SK-N-SH (cell line): ENCODE results near the gene ZC3H15. TPM values are rescaled to one million over a fixed set of nuclear protein-coding genes. Genes with fewer than 3 reads are reported as not detected.

Experiments
- CTCF ChIA-PET: fragments of 300-600, 350-600 bp; formaldehyde crosslinking; extraction: SDS; loops from one replicate; lab custom pipeline; 2021; lab: Yijun Ruan, JAX
- POLR2A ChIA-PET: fragments of 350-600 bp; sonication (Branson Sonifier 250); formaldehyde crosslinking; extraction: SDS; loops from one replicate; lab custom pipeline; 2020; ENCODE audit warnings: antibody characterized with exemption, inconsistent platforms; lab: Yijun Ruan, JAX
- DNase-seq: peaks from one replicate; pipeline ENCODE4 v3.0.0; 2012
- H2AFZ ChIP-seq: fragments of 200-600 bp; sonication (generic); 2 replicates; pipeline ENCODE4 v1.8.1; 2016; ENCODE audit warnings: antibody characterized with exemption, mild to moderate bottlenecking, low read depth
- H3F3A ChIP-seq: fragments of 200-600 bp; sonication (generic); replicated peaks from 2 replicates; pipeline ENCODE3; 2016; ENCODE audit warnings: antibody characterized with exemption, mild to moderate bottlenecking; ENCODE audit not compliant: insufficient read depth
- H3K27ac ChIP-seq, 2 experiments: fragments of 200-500 bp in 1 of 2; fragments of 200-600 bp in 1 of 2; sonication (Bioruptor generic) in 1 of 2; sonication (generic), shearing (Covaris generic) in 1 of 2; 2 replicates each; pipeline versions ENCODE4 v1.5.1 to v1.6.1; 2014 to 2016; ENCODE audit warnings: low read depth in 2 of 2, inconsistent platforms in 1 of 2, low read length in 1 of 2, mild to moderate bottlenecking in 1 of 2, mixed read lengths in 1 of 2
- H3K27me3 ChIP-seq: fragments of 200-600 bp; sonication (generic), shearing (Covaris generic); 2 replicates; pipeline ENCODE4 v1.6.1; 2016; ENCODE audit warnings: mixed run types; ENCODE audit not compliant: insufficient read depth
- H3K36me3 ChIP-seq, 2 experiments: fragments of 200-500 bp in 1 of 2; fragments of 200-600 bp in 1 of 2; sonication (Bioruptor generic) in 1 of 2; sonication (generic) in 1 of 2; replicated peaks in 1 of 2; 2 replicates each; pipeline versions ENCODE3 to v1.5.1; 2014 to 2016; ENCODE audit warnings: low read length in 1 of 2, mild to moderate bottlenecking in 1 of 2; ENCODE audit not compliant: insufficient read depth in 2 of 2, control insufficient read depth in 1 of 2
- H3K4me1 ChIP-seq, 2 experiments: fragments of 200-500 bp in 1 of 2; fragments of 200-600 bp in 1 of 2; sonication (Bioruptor generic) in 1 of 2; sonication (generic), shearing (Covaris generic) in 1 of 2; 2 replicates each; pipeline versions ENCODE4 v1.5.1 to v1.6.1; 2014 to 2016; ENCODE audit warnings: low read depth in 1 of 2, low read length in 1 of 2, mixed run types in 1 of 2; ENCODE audit not compliant: insufficient read depth in 2 of 2, control insufficient read depth in 1 of 2
- H3K4me2 ChIP-seq: fragments of 200-600 bp; sonication (generic), shearing (Covaris generic); 2 replicates; pipeline ENCODE4 v1.6.1; 2017; ENCODE audit warnings: mixed run types
- H3K4me3 ChIP-seq, 2 experiments: fragments of 200-500 bp in 1 of 2; fragments of 200-600 bp in 1 of 2; sonication (Bioruptor generic) in 1 of 2; sonication (generic), shearing (Covaris generic) in 1 of 2; 2 replicates each; pipeline versions ENCODE4 v1.5.1 to v1.8.1; 2014 to 2016; ENCODE audit warnings: low read depth in 2 of 2, inconsistent platforms in 1 of 2, low read length in 1 of 2, mild to moderate bottlenecking in 1 of 2, mixed read lengths in 1 of 2, moderate library complexity in 1 of 2
- H3K79me2 ChIP-seq: fragments of 200-600 bp; sonication (generic); 2 replicates; pipeline ENCODE4 v1.8.1; 2017; ENCODE audit warnings: mild to moderate bottlenecking; ENCODE audit not compliant: insufficient read depth
- H3K9ac ChIP-seq: fragments of 200-600 bp; sonication (generic); 2 replicates; pipeline ENCODE4 v1.6.1; 2017; ENCODE audit warnings: mixed run types
- H3K9me2 ChIP-seq: fragments of 200-600 bp; sonication (generic); 2 replicates; pipeline ENCODE4 v1.6.1; 2017; ENCODE audit warnings: mixed run types
- H3K9me3 ChIP-seq: fragments of 200-600 bp; sonication (generic); 2 replicates; pipeline ENCODE4 v1.6.1; 2017; ENCODE audit warnings: mixed run types, mild to moderate bottlenecking, moderate library complexity
- H4K20me1 ChIP-seq: fragments of 200-600 bp; sonication (generic); 2 replicates; pipeline ENCODE4 v1.6.1; 2017; ENCODE audit warnings: mild to moderate bottlenecking, mixed run types; ENCODE audit not compliant: insufficient read depth
- EZH2phosphoT487 ChIP-seq: fragments of 200-600 bp; sonication (generic); IDR thresholded peaks from 2 replicates; pipeline ENCODE4 v1.6.1; 2017; ENCODE audit warnings: low read depth, mixed run types, mild to moderate bottlenecking, antibody characterized with exemption, moderate library complexity, borderline replicate concordance
- FOXM1 ChIP-seq: IDR thresholded peaks from 2 replicates; pipeline ENCODE4 v1.4.0; 2012; ENCODE audit warnings: low read depth, mild to moderate bottlenecking
- GABPA ChIP-seq: IDR thresholded peaks from 2 replicates; pipeline ENCODE4 v1.4.0; 2012; ENCODE audit warnings: low read depth, mild to moderate bottlenecking
- GATA2 ChIP-seq: sonication (generic); formaldehyde crosslinking; IDR thresholded peaks from 2 replicates; pipeline ENCODE4 v1.5.0; 2020; ENCODE audit warnings: mild to moderate bottlenecking, missing genetic modification reagents
- JUND ChIP-seq: IDR thresholded peaks from 2 replicates; pipeline ENCODE4 v1.4.0; 2012
- MXI1 ChIP-seq: IDR thresholded peaks from 2 replicates; pipeline ENCODE4 v1.6.1; 2012; ENCODE audit warnings: mild to moderate bottlenecking, low read depth, low read length, improper control_type of control experiment
- NRF1 ChIP-seq: IDR thresholded peaks from 2 replicates; pipeline ENCODE4 v1.6.1; 2012; ENCODE audit warnings: low read depth, mild to moderate bottlenecking, low read length
- POLR2AphosphoS5 ChIP-seq: IDR thresholded peaks from 2 replicates; pipeline ENCODE4 v1.6.1; 2012; ENCODE audit warnings: low read depth, low read length
- RFX5 ChIP-seq: IDR thresholded peaks from 2 replicates; pipeline ENCODE4 v1.6.1; 2012; ENCODE audit warnings: mild to moderate bottlenecking, improper control_type of control experiment, low read length
- TCF12 ChIP-seq: IDR thresholded peaks from 2 replicates; pipeline ENCODE4 v1.4.0; 2012
- WGBS: methylation state at CpG from one replicate; pipeline ENCODE4 v1.1.6; 2017; ENCODE audit warnings: low lambda C conversion rate; 5-methylcytosine and 5-hydroxymethylcytosine counted together
- polyA plus RNA-seq, 3 experiments: library from polyadenylated mRNA; depleted of rRNA; stranded (reverse); fragments of >200 nt; gene quantifications; 2 replicates each; pipeline ENCODE4 v1.2.3, GENCODE V29; 2012
- TF ChIP-seq, protein P1 (sequence below): IDR thresholded peaks from 2 replicates; pipeline ENCODE4 v1.4.0; 2012; ENCODE audit warnings: low read depth, borderline replicate concordance
- TF ChIP-seq, protein P2 (sequence below): fragments of 150-350 bp; IDR thresholded peaks from 2 replicates; pipeline ENCODE4 v1.6.1; 2017; ENCODE audit warnings: antibody characterized with exemption, low read length, low read depth, borderline replicate concordance
- TF ChIP-seq, protein P3 (sequence below): IDR thresholded peaks from 2 replicates; pipeline ENCODE4 v1.4.0; 2012; ENCODE audit warnings: low read depth, borderline replicate concordance
- TF ChIP-seq, protein P4 (sequence below): IDR thresholded peaks from 2 replicates; pipeline ENCODE4; 2012

The ZC3H15 gene
- polyA plus RNA-seq, 1 of the 3 experiments (the other 2 are of a cell fraction), result 26.5 TPM

GRCh38 chr2:186443851-186444250 is 42.2 kb upstream of the ZC3H15 start (continued):
- TF ChIP-seq, protein P1, sequence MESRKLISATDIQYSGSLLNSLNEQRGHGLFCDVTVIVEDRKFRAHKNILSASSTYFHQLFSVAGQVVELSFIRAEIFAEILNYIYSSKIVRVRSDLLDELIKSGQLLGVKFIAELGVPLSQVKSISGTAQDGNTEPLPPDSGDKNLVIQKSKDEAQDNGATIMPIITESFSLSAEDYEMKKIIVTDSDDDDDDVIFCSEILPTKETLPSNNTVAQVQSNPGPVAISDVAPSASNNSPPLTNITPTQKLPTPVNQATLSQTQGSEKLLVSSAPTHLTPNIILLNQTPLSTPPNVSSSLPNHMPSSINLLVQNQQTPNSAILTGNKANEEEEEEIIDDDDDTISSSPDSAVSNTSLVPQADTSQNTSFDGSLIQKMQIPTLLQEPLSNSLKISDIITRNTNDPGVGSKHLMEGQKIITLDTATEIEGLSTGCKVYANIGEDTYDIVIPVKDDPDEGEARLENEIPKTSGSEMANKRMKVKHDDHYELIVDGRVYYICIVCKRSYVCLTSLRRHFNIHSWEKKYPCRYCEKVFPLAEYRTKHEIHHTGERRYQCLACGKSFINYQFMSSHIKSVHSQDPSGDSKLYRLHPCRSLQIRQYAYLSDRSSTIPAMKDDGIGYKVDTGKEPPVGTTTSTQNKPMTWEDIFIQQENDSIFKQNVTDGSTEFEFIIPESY, result no peak
- TF ChIP-seq JUND, result no peak
- no peak for TF ChIP-seq EZH2phosphoT487
- TF ChIP-seq RFX5, result no peak
- TF ChIP-seq POLR2AphosphoS5, result no peak
- no peak for TF ChIP-seq TCF12
- TF ChIP-seq, protein P2, sequence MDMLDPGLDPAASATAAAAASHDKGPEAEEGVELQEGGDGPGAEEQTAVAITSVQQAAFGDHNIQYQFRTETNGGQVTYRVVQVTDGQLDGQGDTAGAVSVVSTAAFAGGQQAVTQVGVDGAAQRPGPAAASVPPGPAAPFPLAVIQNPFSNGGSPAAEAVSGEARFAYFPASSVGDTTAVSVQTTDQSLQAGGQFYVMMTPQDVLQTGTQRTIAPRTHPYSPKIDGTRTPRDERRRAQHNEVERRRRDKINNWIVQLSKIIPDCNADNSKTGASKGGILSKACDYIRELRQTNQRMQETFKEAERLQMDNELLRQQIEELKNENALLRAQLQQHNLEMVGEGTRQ, result no peak
- TF ChIP-seq MXI1, result no peak
- no peak for TF ChIP-seq GATA2
- TF ChIP-seq, all 33 proteins: peak for 0

GRCh38 chr2:186445506-186445905 is 40.6 kb upstream of the ZC3H15 start:
- H3K27me3 ChIP-seq, result no peaks in the 10 kb centered on the region
- no peaks in the 10 kb centered on the region; a peak in 1 of 4 replicates for H3K4me1 ChIP-seq
- no peak for DNase-seq
- no peak overlapping the region for H3K4me3 ChIP-seq
- no peaks in the 10 kb centered on the region for H3K79me2 ChIP-seq
- 85% methylated on average over 4 of the region's 4 CpGs for WGBS
- H3K9me3 ChIP-seq, result no peaks in the 10 kb centered on the region
- H2AFZ ChIP-seq, result no peak overlapping the region
- TF ChIP-seq, protein P3, sequence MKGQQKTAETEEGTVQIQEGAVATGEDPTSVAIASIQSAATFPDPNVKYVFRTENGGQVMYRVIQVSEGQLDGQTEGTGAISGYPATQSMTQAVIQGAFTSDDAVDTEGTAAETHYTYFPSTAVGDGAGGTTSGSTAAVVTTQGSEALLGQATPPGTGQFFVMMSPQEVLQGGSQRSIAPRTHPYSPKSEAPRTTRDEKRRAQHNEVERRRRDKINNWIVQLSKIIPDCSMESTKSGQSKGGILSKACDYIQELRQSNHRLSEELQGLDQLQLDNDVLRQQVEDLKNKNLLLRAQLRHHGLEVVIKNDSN, result no peak
- TF ChIP-seq GABPA (no peak), FOXM1 (no peak), NRF1 (no peak)
- TF ChIP-seq, protein P4, sequence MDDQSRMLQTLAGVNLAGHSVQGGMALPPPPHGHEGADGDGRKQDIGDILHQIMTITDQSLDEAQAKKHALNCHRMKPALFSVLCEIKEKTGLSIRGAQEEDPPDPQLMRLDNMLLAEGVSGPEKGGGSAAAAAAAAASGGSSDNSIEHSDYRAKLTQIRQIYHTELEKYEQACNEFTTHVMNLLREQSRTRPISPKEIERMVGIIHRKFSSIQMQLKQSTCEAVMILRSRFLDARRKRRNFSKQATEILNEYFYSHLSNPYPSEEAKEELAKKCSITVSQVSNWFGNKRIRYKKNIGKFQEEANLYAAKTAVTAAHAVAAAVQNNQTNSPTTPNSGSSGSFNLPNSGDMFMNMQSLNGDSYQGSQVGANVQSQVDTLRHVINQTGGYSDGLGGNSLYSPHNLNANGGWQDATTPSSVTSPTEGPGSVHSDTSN, result no peak
- ChIA-PET POLR2A (no interaction called here), CTCF (interaction anchor here (1.9 kb wide), 1 partner anchor 13 kb away, joined by 4 read pairs; no protein-coding TSS in a partner anchor)
- H3K36me3 ChIP-seq, result no peaks in the 10 kb centered on the region
- no peak overlapping the region for H3K4me2 ChIP-seq
- no peaks in the 10 kb centered on the region for H4K20me1 ChIP-seq
- H3K27ac ChIP-seq, result no peak overlapping the region
- no peaks in the 10 kb centered on the region for H3F3A ChIP-seq
- no peaks in the 10 kb centered on the region for H3K9me2 ChIP-seq
- no peak overlapping the region for H3K9ac ChIP-seq
